SK-N-SH treated with all-trans-retinoic acid at 6 μM for 48 hours (cell line): ENCODE data around the gene F5.

ENCODE experiments used
- ARNTL ChIP-seq: fragments of 450-650 bp; formaldehyde crosslinking; IDR thresholded peaks from 2 replicates; pipeline ENCODE4 v1.5.0; 2020; ENCODE audit warnings: low read depth, mild to moderate bottlenecking, moderate library complexity, borderline replicate concordance
- CSDC2 ChIP-seq: fragments of 250-450 bp; sonication (Bioruptor Pico); IDR thresholded peaks from 2 replicates; pipeline ENCODE4 v1.5.0; 2020; ENCODE audit warnings: mild to moderate bottlenecking, moderate library complexity
- ISL1 ChIP-seq: fragments of 250-450 bp; sonication (Bioruptor Pico); IDR thresholded peaks from 2 replicates; pipeline ENCODE4 v2.1.2; 2022; ENCODE audit warnings: mild to moderate bottlenecking, moderate library complexity
- OSR1 ChIP-seq: fragments of 250-450 bp; sonication (Bioruptor Pico); IDR thresholded peaks from 2 replicates; pipeline ENCODE4 v1.8.0; 2022; ENCODE audit warnings: moderate library complexity, mild to moderate bottlenecking, inconsistent platforms
- PPARA ChIP-seq: fragments of 250-450 bp; sonication (Bioruptor Pico); IDR thresholded peaks from 2 replicates; pipeline ENCODE4 v1.5.0; 2020; ENCODE audit warnings: mild to moderate bottlenecking, borderline replicate concordance
- RARB ChIP-seq: fragments of 250-450 bp; sonication (Bioruptor Pico); IDR thresholded peaks from 2 replicates; pipeline ENCODE4 v1.8.0; 2021; ENCODE audit warnings: mild to moderate bottlenecking, moderate library complexity
- TCF4 ChIP-seq: fragments of 250-450 bp; sonication (Bioruptor Pico); IDR thresholded peaks from 2 replicates; pipeline ENCODE4 v1.8.0; 2021; ENCODE audit warnings: mild to moderate bottlenecking, moderate library complexity, borderline replicate concordance
- ZFP3 ChIP-seq: fragments of 250-450 bp; sonication (Bioruptor Pico); IDR thresholded peaks from 2 replicates; pipeline ENCODE4 v1.5.0; 2020; ENCODE audit warnings: mild to moderate bottlenecking, moderate library complexity
- ZFP30 ChIP-seq: fragments of 450-650 bp; formaldehyde crosslinking; IDR thresholded peaks from 2 replicates; pipeline ENCODE4 v1.5.0; 2022; ENCODE audit warnings: mild to moderate bottlenecking, moderate library complexity
- ZNF565 ChIP-seq: fragments of 450-650 bp; formaldehyde crosslinking; conservative IDR thresholded peaks from 2 replicates; pipeline ENCODE4 v1.5.0; 2020; ENCODE audit warnings: low read depth, mild to moderate bottlenecking, moderate library complexity
- TF ChIP-seq, protein P1 (sequence below): fragments of 250-450 bp; sonication (Bioruptor Pico); IDR thresholded peaks from 2 replicates; pipeline ENCODE4 v1.5.0; 2020; ENCODE audit warnings: mild to moderate bottlenecking, moderate library complexity
- TF ChIP-seq, protein P2 (sequence below): fragments of 250-450 bp; sonication (Bioruptor Pico); IDR thresholded peaks from 2 replicates; pipeline ENCODE4 v1.8.0; 2020; ENCODE audit warnings: mild to moderate bottlenecking, moderate library complexity, borderline replicate concordance
- TF ChIP-seq, protein P3 (sequence below): fragments of 250-450 bp; sonication (Bioruptor Pico); IDR thresholded peaks from 2 replicates; pipeline ENCODE4 v1.5.1; 2020; ENCODE audit warnings: low read depth, mild to moderate bottlenecking, moderate library complexity
- TF ChIP-seq, protein P4 (sequence below): fragments of 250-450 bp; sonication (Bioruptor Pico); IDR thresholded peaks from 2 replicates; pipeline ENCODE4 v1.5.1; 2021; ENCODE audit warnings: mild to moderate bottlenecking, moderate library complexity

DNA sequence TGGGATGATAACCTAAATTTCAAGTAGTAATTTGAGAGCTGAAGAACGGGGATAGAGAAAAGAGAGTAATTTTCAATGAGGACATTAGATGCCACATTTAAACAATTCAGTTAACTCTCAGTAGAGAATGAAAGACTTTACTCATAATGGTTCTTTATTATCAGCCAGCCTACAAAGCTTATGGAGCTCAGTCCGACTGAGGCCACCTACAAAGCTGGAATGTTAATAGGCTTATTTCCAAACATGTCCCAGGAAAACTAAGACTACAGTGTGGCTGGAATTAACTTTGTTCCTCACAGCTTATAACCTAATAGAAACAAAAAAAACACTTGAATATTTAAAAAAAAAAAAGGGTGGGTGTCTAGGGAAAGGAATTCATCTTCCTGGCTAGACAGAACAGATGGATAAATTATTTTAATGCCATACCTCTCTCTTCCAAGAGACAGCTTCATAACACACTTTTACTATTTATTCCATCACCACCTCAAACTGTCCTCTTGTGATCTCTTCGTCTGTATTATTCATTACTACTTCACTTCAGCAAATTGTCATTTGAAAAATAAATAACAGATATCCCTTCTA, 110.4 kb downstream of the F5 start:
- TF ChIP-seq, protein P1, sequence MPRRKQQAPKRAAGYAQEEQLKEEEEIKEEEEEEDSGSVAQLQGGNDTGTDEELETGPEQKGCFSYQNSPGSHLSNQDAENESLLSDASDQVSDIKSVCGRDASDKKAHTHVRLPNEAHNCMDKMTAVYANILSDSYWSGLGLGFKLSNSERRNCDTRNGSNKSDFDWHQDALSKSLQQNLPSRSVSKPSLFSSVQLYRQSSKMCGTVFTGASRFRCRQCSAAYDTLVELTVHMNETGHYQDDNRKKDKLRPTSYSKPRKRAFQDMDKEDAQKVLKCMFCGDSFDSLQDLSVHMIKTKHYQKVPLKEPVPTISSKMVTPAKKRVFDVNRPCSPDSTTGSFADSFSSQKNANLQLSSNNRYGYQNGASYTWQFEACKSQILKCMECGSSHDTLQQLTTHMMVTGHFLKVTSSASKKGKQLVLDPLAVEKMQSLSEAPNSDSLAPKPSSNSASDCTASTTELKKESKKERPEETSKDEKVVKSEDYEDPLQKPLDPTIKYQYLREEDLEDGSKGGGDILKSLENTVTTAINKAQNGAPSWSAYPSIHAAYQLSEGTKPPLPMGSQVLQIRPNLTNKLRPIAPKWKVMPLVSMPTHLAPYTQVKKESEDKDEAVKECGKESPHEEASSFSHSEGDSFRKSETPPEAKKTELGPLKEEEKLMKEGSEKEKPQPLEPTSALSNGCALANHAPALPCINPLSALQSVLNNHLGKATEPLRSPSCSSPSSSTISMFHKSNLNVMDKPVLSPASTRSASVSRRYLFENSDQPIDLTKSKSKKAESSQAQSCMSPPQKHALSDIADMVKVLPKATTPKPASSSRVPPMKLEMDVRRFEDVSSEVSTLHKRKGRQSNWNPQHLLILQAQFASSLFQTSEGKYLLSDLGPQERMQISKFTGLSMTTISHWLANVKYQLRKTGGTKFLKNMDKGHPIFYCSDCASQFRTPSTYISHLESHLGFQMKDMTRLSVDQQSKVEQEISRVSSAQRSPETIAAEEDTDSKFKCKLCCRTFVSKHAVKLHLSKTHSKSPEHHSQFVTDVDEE (CRISPR knock-in tag), result no peak
- no peak for TF ChIP-seq OSR1 (CRISPR knock-in tag)
- no peak for TF ChIP-seq RARB (CRISPR knock-in tag)
- TF ChIP-seq, protein P2, sequence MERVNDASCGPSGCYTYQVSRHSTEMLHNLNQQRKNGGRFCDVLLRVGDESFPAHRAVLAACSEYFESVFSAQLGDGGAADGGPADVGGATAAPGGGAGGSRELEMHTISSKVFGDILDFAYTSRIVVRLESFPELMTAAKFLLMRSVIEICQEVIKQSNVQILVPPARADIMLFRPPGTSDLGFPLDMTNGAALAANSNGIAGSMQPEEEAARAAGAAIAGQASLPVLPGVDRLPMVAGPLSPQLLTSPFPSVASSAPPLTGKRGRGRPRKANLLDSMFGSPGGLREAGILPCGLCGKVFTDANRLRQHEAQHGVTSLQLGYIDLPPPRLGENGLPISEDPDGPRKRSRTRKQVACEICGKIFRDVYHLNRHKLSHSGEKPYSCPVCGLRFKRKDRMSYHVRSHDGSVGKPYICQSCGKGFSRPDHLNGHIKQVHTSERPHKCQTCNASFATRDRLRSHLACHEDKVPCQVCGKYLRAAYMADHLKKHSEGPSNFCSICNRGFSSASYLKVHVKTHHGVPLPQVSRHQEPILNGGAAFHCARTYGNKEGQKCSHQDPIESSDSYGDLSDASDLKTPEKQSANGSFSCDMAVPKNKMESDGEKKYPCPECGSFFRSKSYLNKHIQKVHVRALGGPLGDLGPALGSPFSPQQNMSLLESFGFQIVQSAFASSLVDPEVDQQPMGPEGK (CRISPR knock-in tag), result no peak
- TF ChIP-seq, protein P3, sequence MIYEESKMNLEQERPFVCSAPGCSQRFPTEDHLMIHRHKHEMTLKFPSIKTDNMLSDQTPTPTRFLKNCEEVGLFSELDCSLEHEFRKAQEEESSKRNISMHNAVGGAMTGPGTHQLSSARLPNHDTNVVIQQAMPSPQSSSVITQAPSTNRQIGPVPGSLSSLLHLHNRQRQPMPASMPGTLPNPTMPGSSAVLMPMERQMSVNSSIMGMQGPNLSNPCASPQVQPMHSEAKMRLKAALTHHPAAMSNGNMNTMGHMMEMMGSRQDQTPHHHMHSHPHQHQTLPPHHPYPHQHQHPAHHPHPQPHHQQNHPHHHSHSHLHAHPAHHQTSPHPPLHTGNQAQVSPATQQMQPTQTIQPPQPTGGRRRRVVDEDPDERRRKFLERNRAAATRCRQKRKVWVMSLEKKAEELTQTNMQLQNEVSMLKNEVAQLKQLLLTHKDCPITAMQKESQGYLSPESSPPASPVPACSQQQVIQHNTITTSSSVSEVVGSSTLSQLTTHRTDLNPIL (CRISPR knock-in tag), result no peak
- TF ChIP-seq, protein P4, sequence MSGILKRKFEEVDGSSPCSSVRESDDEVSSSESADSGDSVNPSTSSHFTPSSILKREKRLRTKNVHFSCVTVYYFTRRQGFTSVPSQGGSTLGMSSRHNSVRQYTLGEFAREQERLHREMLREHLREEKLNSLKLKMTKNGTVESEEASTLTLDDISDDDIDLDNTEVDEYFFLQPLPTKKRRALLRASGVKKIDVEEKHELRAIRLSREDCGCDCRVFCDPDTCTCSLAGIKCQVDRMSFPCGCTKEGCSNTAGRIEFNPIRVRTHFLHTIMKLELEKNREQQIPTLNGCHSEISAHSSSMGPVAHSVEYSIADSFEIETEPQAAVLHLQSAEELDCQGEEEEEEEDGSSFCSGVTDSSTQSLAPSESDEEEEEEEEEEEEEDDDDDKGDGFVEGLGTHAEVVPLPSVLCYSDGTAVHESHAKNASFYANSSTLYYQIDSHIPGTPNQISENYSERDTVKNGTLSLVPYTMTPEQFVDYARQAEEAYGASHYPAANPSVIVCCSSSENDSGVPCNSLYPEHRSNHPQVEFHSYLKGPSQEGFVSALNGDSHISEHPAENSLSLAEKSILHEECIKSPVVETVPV (CRISPR knock-in tag), result no peak
- no peak for TF ChIP-seq ZFP3 (CRISPR knock-in tag)
- TF ChIP-seq PPARA, result no peak
- TF ChIP-seq ZNF565 (CRISPR knock-in tag), result no peak
- no peak for TF ChIP-seq ARNTL
- no peak for TF ChIP-seq ISL1 (CRISPR knock-in tag)
- TF ChIP-seq ZFP30 (CRISPR knock-in tag), result no peak
- no peak for TF ChIP-seq TCF4
- no peak for TF ChIP-seq CSDC2
